Astrocyte (in vitro differentiated cells and primary cell): ENCODE data around the gene C21orf91.

Experiments
- EZH2 ChIP-seq: IDR thresholded peaks from 2 replicates; pipeline ENCODE4 v1.6.1; 2012; ENCODE audit warnings: mild to moderate bottlenecking, low read length, inconsistent platforms; ENCODE audit not compliant: insufficient read depth
- TF ChIP-seq, protein P1 (sequence below): IDR thresholded peaks from 2 replicates; pipeline ENCODE4 v1.5.1; 2011; ENCODE audit warnings: low read depth, mild to moderate bottlenecking, inconsistent platforms, low read length, moderate library complexity; ENCODE audit not compliant: insufficient read depth

DNA sequence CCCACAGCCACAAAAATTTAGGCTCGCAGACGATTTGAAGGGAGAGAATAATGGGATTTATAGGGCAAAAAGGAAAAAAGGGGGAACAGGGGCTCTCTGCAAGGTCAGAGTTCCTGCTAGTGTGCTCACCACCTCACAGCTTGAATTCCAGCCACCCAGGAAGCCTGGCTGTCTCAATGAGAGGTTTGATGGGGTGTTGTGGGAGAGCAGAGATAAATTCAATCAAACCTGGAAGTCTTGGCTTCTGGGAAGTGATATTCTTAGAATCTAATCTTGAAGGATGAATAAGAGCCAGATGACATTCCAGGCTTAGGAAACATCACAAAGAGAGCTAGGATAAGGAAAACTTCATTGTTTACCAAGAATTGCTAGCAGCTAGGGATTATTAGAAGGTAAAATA, 47.4 kb upstream of the C21orf91 start:
- TF ChIP-seq, protein P1, sequence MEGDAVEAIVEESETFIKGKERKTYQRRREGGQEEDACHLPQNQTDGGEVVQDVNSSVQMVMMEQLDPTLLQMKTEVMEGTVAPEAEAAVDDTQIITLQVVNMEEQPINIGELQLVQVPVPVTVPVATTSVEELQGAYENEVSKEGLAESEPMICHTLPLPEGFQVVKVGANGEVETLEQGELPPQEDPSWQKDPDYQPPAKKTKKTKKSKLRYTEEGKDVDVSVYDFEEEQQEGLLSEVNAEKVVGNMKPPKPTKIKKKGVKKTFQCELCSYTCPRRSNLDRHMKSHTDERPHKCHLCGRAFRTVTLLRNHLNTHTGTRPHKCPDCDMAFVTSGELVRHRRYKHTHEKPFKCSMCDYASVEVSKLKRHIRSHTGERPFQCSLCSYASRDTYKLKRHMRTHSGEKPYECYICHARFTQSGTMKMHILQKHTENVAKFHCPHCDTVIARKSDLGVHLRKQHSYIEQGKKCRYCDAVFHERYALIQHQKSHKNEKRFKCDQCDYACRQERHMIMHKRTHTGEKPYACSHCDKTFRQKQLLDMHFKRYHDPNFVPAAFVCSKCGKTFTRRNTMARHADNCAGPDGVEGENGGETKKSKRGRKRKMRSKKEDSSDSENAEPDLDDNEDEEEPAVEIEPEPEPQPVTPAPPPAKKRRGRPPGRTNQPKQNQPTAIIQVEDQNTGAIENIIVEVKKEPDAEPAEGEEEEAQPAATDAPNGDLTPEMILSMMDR = no peak
- TF ChIP-seq EZH2 = no peak
